GM18526 (cell line): Measurements from ENCODE around the gene DAPP1.

Experiments used
- POLR2A ChIP-seq: IDR thresholded peaks from 3 replicates; pipeline ENCODE4 v1.6.1; 2011; ENCODE audit not compliant: insufficient read length; ENCODE audit errors: extremely low read depth

The DAPP1 gene

GRCh38 chr4:99863804-99864203 is 47.2 kb downstream of the DAPP1 start:
- no peak for TF ChIP-seq POLR2A

GRCh38 chr4:99868126-99868596 is 51.5 kb downstream of the DAPP1 start:
- TF ChIP-seq POLR2A: no peak

GRCh38 chr4:99872570-99872969 is 55.9 kb downstream of the DAPP1 start:
- TF ChIP-seq POLR2A: no peak

GRCh38 chr4:99875071-99875470 is 58.4 kb downstream of the DAPP1 start:
- TF ChIP-seq POLR2A: no peak

GRCh38 chr4:99876946-99877345 is 60.3 kb downstream of the DAPP1 start:
- TF ChIP-seq POLR2A: no peak

GRCh38 chr4:99878604-99879003 is 62.0 kb downstream of the DAPP1 start:
- no peak for TF ChIP-seq POLR2A

DNA sequence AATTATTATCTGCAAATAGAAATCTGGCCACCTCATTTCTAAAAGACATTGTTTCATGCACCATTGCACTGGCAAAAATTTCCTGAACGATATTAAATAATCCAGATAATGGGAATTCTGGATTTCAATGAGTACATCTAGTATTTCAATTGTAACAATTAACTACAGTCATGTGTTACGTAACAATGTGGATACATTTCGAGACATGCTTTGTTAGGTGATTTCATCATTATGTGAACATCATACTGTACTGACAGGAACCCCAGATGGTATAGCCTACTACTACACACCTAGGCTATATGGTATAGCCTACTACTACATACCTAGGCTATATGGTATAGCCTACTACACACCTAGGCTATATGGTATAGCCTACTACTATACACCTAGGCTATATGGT is 62.8 kb downstream of the DAPP1 start:
- TF ChIP-seq POLR2A: no peak

DNA sequence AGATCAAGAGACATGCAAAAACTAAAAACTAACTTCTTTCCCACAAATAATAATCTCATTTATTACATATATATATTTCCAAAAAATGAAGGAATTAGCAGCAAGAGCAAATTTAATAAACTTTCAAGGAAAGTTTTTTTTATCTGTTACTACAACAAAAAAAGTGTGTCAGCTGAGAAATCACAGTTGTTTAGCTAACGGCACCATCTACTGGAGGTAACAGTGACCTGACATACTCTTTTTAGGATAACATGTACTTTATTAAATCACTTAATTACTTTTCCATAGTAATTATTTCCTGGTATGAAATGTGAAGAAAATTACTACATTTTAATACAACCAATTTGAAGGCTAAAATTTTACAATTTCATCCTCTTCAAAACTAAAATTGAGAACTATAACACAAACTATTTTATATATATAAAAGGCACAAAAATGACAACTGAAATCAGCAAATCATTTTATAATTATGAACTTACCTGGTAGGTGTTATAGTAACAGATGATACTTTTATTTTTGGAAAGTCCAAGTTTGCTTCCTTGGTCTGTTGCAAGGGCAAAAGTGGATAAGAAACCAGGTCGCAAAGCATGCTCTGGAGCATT is 68.5 kb downstream of the DAPP1 start:
- no peak for TF ChIP-seq POLR2A

GRCh38 chr4:99885687-99886086 is 69.1 kb downstream of the DAPP1 start:
- no peak for TF ChIP-seq POLR2A

DNA sequence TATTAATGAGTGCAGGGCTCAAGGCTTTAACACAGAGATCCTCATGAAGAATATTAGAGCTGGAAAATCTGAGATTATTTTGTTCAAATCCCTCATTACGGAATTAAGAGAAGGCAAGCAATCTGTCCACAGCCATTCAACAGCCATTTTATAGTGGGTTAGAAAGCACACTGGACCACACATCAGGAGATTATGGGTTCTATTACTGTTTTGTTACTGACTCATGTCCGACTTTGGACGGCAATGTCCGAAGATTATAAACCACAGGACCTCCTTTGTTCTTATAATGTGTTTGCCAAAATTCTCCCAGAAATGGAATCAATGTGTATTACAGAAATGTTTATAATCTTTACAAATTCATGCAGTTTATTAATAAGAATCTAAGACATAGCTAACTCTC is 69.5 kb downstream of the DAPP1 start:
- TF ChIP-seq POLR2A: no peak

GRCh38 chr4:99887837-99888236 is 71.2 kb downstream of the DAPP1 start:
- TF ChIP-seq POLR2A: no peak

DNA sequence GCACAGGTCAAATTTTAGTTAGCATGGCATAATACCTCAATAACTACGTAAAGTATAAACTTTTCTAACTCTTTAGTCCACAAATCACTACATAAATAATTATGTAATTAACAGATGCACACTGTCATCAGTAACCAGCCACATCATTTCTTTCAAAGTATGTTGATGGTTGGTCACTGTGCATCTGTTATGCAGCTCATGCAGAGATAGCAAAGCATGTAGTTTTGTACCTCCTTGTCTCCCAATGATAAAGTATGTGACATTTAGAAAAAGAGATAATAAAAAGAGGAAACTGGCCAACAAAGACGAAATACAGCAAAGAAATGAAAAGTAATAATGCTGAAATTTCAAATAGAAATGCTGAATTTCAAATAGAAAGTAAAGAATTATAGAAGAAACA is 74.7 kb downstream of the DAPP1 start:
- no peak for TF ChIP-seq POLR2A

DNA sequence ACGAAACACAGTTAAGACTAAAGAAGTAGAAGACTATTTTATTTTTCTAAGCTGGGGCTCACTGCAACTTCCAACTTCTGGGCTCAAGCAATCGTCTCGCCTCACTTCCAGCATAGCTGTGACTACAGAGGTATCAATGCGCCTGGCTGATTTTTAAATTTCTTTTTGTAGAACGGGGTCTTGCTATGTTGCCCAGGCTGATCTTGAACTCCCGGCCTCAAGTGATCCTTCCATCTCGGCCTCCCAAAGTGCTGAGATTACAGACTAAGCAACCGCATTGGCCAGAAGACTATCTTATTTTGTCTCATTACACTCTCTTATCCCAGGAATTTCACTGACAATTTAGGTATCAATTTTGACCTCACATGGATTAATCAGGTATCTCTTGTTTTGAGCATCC is 76.4 kb downstream of the DAPP1 start:
- TF ChIP-seq POLR2A: no peak

- no peak for TF ChIP-seq POLR2A
Observed at GRCh38 chr4:99893839-99894160, 77.2 kb downstream of the DAPP1 start.

GRCh38 chr4:99894161-99894997 is 77.8 kb downstream of the DAPP1 start, which contains the start of gene LAMTOR3:
LAMTOR3 (minus strand) TSS chr4:99894427; CDS start chr4:99893963, 464 bp downstream.
- TF ChIP-seq POLR2A: peak; percentile 70

DNA sequence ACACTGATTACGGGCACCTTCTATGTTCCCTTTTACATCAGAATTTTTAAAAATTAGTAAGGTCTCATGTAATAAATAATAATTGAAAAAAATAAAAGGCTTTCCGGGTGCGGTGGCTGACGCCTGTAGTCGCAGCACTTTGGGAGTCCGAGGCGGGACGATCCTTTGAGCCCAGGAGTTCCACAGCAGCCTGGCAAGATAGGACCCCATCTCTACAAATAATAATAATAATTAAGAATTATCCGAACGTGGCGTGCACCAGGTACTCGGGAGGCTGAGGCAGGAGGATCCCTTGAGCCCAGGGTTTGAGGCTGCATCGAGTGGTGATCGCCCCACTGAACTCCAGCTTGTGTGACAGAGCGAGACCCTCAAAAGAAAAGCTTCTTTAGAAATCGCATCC is 78.4 kb downstream of the DAPP1 start:
- TF ChIP-seq POLR2A: no peak

GRCh38 chr4:99915449-99915848 is 98.8 kb downstream of the DAPP1 start:
- TF ChIP-seq POLR2A: no peak
